Sigmoid colon (tissue), 7 donors: Measurements from ENCODE around the gene MRPL1. TPM values are rescaled to one million over a fixed set of nuclear protein-coding genes. Genes with fewer than 3 reads are reported as not detected.

Experiments used
- DNase-seq: peaks from one replicate; pipeline ENCODE4 v3.0.0-alpha.2; 2019
- H3K27ac ChIP-seq, 4 donors: fragments of 200-600 bp; sonication (generic); one replicate each; pipeline ENCODE4 v1.5.1; 2016 to 2019; ENCODE audit warnings: mild to moderate bottlenecking in 1 of 4
- H3K27me3 ChIP-seq, 3 donors: fragments of 200-600 bp; sonication (generic); one replicate each; pipeline ENCODE4 v1.5.1; 2019; ENCODE audit warnings: mild to moderate bottlenecking in 1 of 3
- H3K36me3 ChIP-seq, 4 donors: fragments of 200-600 bp; sonication (generic); one replicate each; pipeline ENCODE4 v1.5.1; 2016 to 2019
- H3K4me1 ChIP-seq, 4 donors: fragments of 200-600 bp; sonication (generic); one replicate each; pipeline ENCODE4 v1.5.1; 2017 to 2019
- H3K4me3 ChIP-seq, 4 donors: fragments of 200-600 bp; sonication (generic); one replicate each; pipeline ENCODE4 v1.5.1; 2017 to 2019; ENCODE audit warnings: mild to moderate bottlenecking in 2 of 4, moderate library complexity in 1 of 4
- H3K9me3 ChIP-seq, 4 donors: fragments of 200-600 bp in 3 of 4; sonication (generic) in 3 of 4; one replicate each; pipeline versions ENCODE4 v1.5.1 to v1.6.1; 2013 to 2019
- CTCF ChIP-seq, 4 experiments: fragments of 450-650 bp in 3 of 4; fragments of 200-600 bp in 1 of 4; IDR thresholded peaks; one replicate each; pipeline ENCODE4 v1.5.1; 2016 to 2019; ENCODE audit warnings: antibody characterized with exemption in 4 of 4, mild to moderate bottlenecking in 3 of 4, moderate library complexity in 2 of 4
- EP300 ChIP-seq, 4 donors: sonication (generic); formaldehyde crosslinking; IDR thresholded peaks; one replicate each; pipeline ENCODE4 v1.6.1; 2017; ENCODE audit warnings: antibody characterized with exemption in 4 of 4
- POLR2A ChIP-seq, 2 donors: fragments of 450-650 bp; IDR thresholded peaks; one replicate each; pipeline ENCODE4 v1.6.1; 2016; ENCODE audit warnings: antibody characterized with exemption in 2 of 2, mild to moderate bottlenecking in 2 of 2, moderate library complexity in 2 of 2
- POLR2AphosphoS5 ChIP-seq, 4 donors: sonication (generic); formaldehyde crosslinking; IDR thresholded peaks; one replicate each; pipeline ENCODE4 v1.6.1; 2017; ENCODE audit warnings: antibody characterized with exemption in 4 of 4
- WGBS, 2 donors: extraction: QIAGEN DNeasy Blood & Tissue Kit; methylation state at CpG; one replicate each; pipeline ENCODE4 v1.1.7; 2013; 5-methylcytosine and 5-hydroxymethylcytosine counted together
- intact Hi-C: fragments of 100-400 bp; cut with DNase I; formaldehyde crosslinking; loops from one replicate; pipeline ENCODE4 v1.15.1; 2023
- polyA plus RNA-seq, 3 donors: library from polyadenylated mRNA; stranded (reverse); fragments of 200-250 nt; gene quantifications; one replicate each; pipeline ENCODE4 v1.2.3, GENCODE V29; 2013
- total RNA-seq, 4 donors: library from RNA; depleted of rRNA; stranded (reverse); fragments of >200 nt; gene quantifications; one replicate each; pipeline ENCODE4 v1.1.0, GENCODE V29; 2016
- donor health status: healthy with polysubstance abuse.
- donor health status: Bipolar disorder and iron deficiency.
- donor health status: healthy.

Gene MRPL1
- total and polyA plus RNA-seq, 7 donors, result 23.2 to 52.9 (median 30.0) TPM

- Histone ChIP-seq H3K4me3 (peak overlapping the region; percentile 95 to 98 (median 96)), H3K9me3 (no peaks in the 10 kb centered on the region), H3K27ac (peak overlapping the region; percentile 99 to 100 (median 100)), H3K4me1 (peaks cover 0 to 39% (median 28%) of the 10 kb centered on the region in 4 donors), H3K36me3 (no peaks in the 10 kb centered on the region), H3K27me3 (no peaks in the 10 kb centered on the region)
- intact Hi-C loops, result loop anchor here (1.0 to 10.0 kb wide), 3 partner anchors 44 to 239 kb away; partner anchors contain the start of genes FRAS1 and MRPL1
- peak; percentile 88 for DNase-seq
- WGBS, 2 donors, result 0% methylated on average over 13 of the region's 13 CpGs
- peak; percentile 37 to 63 (median 52) for TF ChIP-seq CTCF (IDR thresholded peaks at IDR 0.05)
- TF ChIP-seq EP300 (IDR thresholded peaks at IDR 0.05), result no peak
- TF ChIP-seq POLR2A (IDR thresholded peaks at IDR 0.05), result no peak
- TF ChIP-seq POLR2AphosphoS5 (IDR thresholded peaks at IDR 0.05), result peak in 3 of 4 donors; percentile 21 to 47 (median 38)
These were observed 44.5 kb upstream of the MRPL1 start for GRCh38 chr4:77818073-77818601.

GRCh38 chr4:77818602-77819403 is 43.8 kb upstream of the MRPL1 start, which contains the start of gene CNOT6L:
Gene CNOT6L, minus strand, starts transcription at chr4:77819368. Its CDS starts 60 bp downstream, at chr4:77819308.
- Histone ChIP-seq H3K4me1 (peaks cover 0 to 39% (median 25%) of the 10 kb centered on the region in 4 donors), H3K9me3 (no peaks in the 10 kb centered on the region), H3K27ac (peak within 1 kb of the TSS; percentile 99 to 100 (median 100)), H3K27me3 (no peaks in the 10 kb centered on the region), H3K4me3 (peak within 1 kb of the TSS; percentile 95 to 98 (median 96)), H3K36me3 (no peaks in the 10 kb centered on the region)
- TF ChIP-seq EP300 (IDR thresholded peaks at IDR 0.05) (no peak), POLR2AphosphoS5 (IDR thresholded peaks at IDR 0.05) (peak in 3 of 4 donors; percentile 8 to 57 (median 13))
- intact Hi-C loops, result loop anchor here (1.0 to 10.0 kb wide), 3 partner anchors 43 to 238 kb away; partner anchors contain the start of genes FRAS1 and MRPL1
- DNase-seq, result peak; percentile 87
- WGBS, 2 donors, result 0 to 1% methylated on average over 89 of the region's 89 CpGs

- DNase-seq, result no peak
- 1% methylated on average over 66 of the region's 66 CpGs for WGBS, 2 donors
- no peaks in the 10 kb centered on the region for H3K27me3 ChIP-seq
- H3K4me1 ChIP-seq, result peaks cover 0 to 39% (median 23%) of the 10 kb centered on the region in 4 donors
- no peaks in the 10 kb centered on the region for H3K36me3 ChIP-seq
- TF ChIP-seq POLR2A (IDR thresholded peaks at IDR 0.05) (no peak), CTCF (IDR thresholded peaks at IDR 0.05) (no peak), EP300 (IDR thresholded peaks at IDR 0.05) (no peak), POLR2AphosphoS5 (IDR thresholded peaks at IDR 0.05) (peak in 3 of 4 donors; percentile 5 to 37 (median 33))
- intact Hi-C loops, result loop anchor here (5.0 to 10.0 kb wide), 2 partner anchors 65 to 238 kb away; partner anchors contain the start of gene FRAS1
- peak overlapping the region; percentile 99 to 100 (median 100) for H3K27ac ChIP-seq
- H3K4me3 ChIP-seq, result peak overlapping the region; percentile 95 to 98 (median 96)
- H3K9me3 ChIP-seq, result no peaks in the 10 kb centered on the region
These were observed 43.2 kb upstream of the MRPL1 start for GRCh38 chr4:77819404-77819842.

GRCh38 chr4:77819843-77820648 is 42.6 kb upstream of the MRPL1 start:
- TF ChIP-seq POLR2AphosphoS5 (IDR thresholded peaks at IDR 0.05) (peak; percentile 92 to 95 (median 93)), CTCF (IDR thresholded peaks at IDR 0.05) (no peak), POLR2A (IDR thresholded peaks at IDR 0.05) (peak; percentile 76 to 89), EP300 (IDR thresholded peaks at IDR 0.05) (peak in 1 of 4 donors; percentile 30)
- Histone ChIP-seq H3K4me3 (peak overlapping the region; percentile 95 to 98 (median 96)), H3K4me1 (peaks cover 0 to 39% (median 23%) of the 10 kb centered on the region in 4 donors), H3K9me3 (no peaks in the 10 kb centered on the region), H3K36me3 (no peaks in the 10 kb centered on the region), H3K27me3 (no peaks in the 10 kb centered on the region), H3K27ac (peak overlapping the region; percentile 99 to 100 (median 100))
- WGBS, 2 donors, result 0 to 1% methylated on average over 81 of the region's 81 CpGs
- peak; percentile 94 for DNase-seq
- intact Hi-C loops, result loop anchor here (5.0 to 10.0 kb wide), 2 partner anchors 65 to 237 kb away; partner anchors contain the start of gene FRAS1
